ENCODE measurements around the gene ANXA5.
"Not testable (repeated sequence)": the region's sequence is repeated elsewhere in the genome, so short reads cannot be mapped to it uniquely, and the experiment has no call there.

Gene ANXA5

DNA sequence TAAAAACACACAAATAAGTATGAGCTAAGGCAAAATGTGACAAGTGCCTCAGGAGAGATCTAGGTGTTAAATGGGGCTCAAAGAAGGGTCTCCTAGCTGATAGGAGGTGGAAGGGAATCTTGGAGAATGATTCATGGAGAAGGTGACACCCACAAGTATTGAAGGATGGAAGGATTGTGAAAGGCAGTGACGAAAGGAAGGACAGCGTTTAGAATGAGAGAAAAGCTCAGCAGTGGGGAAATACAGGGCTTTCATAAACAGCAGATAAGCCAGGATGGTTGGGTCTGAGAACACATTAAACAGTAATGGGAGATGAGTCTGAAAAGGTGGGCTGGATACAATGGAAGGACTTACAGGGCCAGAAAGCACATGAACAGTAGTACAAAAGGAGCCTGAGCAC, 11.5 kb downstream of the ANXA5 start:
- no peak for DNase-seq (ENCODE audit: low read depth)
- H3K4me3 ChIP-seq (ENCODE audit: low read depth, low read length), result no peak overlapping the region

DNA sequence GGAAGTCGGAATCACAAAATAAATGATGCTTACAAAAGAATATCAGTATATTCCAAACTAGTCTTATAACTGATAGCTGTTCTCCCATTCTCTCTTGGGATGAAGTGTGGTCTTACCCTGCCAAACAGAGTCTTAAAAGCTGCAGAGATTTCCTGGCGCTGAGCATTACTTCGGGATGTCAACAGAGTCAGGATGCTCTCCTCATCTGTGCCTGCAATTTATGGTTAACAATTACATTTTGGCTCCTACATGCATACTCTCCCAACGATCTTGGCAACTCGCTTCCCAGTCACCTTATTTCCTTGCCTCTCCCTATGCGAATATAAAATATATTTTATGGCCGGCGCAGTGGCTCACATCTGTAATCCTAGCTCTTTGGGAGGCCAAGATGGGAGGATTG, 12.2 kb downstream of the ANXA5 start:
- no peak overlapping the region for H3K4me3 ChIP-seq (ENCODE audit: low read depth, low read length)
- DNase-seq (ENCODE audit: low read depth), result no peak

DNA sequence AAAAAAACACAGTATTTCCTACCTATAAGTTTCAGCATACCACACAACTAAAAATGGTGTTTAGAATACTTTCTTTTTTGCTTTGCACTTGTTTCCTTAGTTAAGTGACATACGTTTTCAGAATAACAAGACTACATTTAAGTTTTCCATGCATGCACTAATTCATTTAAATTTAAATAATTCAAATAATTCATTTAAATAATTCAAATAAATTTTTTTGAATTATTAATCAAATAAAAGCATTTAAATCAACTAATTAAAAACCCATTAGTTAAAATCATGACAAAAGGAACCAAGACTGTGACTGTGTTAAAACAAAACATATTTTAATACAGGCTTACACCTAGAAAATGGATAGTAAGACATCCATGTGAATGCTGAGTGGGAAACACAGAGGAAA, 12.8 kb downstream of the ANXA5 start:
- H3K4me3 ChIP-seq (ENCODE audit: low read depth, low read length), result no peak overlapping the region
- no peak for DNase-seq (ENCODE audit: low read depth)

DNA sequence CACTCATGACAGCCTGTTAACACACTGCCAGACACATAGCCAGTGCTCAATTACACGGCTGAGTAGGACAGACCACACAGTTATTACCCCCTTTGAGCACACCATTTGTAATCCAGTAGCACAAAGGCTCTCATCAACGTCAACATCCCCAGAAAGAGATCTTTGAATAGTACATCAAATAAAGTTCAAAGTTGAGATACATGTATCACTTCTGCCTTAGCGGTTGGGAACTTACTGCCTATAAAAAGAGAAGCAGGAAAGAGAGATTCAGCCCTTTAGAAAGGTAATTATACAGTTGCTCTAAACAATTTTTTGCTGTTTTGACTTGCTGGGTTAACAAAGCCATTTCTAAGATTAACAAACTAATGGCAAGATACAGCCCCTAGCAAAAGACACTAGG, 16.2 kb downstream of the ANXA5 start:
- DNase-seq (ENCODE audit: low read depth), result no peak
- H3K4me3 ChIP-seq (ENCODE audit: low read depth, low read length), result no peak overlapping the region

DNA sequence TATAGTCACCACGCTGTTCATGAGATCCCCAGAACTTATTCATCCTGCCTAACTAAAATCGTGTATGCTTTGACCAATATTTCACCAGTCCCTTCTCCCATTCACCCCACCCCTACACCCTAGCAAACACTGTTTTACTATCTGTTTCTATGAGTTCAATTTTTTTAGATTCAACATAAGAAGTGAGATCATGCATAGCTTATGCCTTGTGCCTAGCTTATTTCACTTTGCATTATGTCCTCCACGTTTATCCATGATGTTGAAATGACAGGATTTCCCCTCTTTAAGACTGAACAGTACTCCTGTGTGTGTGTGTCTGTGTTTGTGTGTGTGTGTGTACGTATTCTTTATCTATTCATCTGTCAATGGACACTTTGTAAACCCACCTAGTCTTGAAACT, 16.8 kb downstream of the ANXA5 start:
- no peak overlapping the region for H3K4me3 ChIP-seq (ENCODE audit: low read depth, low read length)
- DNase-seq (ENCODE audit: low read depth), result no peak

DNA sequence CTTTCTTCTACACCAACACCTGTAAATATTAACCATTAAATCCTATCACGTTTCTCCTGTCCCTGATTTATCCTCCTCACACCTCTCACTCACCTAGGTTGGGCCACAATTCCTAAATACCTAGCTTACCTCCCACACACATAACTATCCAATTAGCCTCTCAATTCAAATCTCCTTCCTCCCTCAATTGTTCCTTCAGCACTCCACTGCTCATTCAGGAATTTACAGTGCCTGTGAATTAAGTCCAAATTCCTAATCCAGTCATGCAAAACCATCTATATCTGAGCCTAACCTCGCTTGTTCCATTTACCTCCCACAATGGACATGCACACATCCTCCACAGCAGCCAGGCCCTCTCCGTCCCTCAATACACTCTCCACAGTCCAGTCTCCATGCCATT, 17.5 kb downstream of the ANXA5 start:
- DNase-seq (ENCODE audit: low read depth), result no peak

DNA sequence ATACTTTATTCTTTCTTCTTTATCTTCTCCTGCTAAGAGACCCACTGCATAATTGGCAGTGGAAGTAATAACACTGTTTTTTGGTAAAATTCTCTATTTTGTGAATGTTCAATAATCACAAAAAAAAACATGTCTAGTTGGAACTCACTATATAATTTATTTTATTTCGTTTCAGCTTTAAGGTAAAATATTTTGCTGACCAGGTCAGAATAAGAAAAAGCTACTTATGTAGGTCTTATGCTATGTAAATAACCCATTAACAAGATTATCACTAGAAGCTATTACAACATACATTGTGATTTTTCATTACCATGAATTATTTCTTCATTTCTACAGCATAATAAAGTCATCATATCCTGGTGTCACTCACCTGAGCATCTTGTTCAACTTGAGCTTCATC, 19.3 kb downstream of the ANXA5 start:
- no peak for DNase-seq (ENCODE audit: low read depth)
- no peak overlapping the region for H3K4me3 ChIP-seq (ENCODE audit: low read depth, low read length)

More for the DNA sequence above, 17.5 kb downstream of the ANXA5 start:
- no peak overlapping the region for H3K4me3 ChIP-seq (ENCODE audit: low read depth, low read length)

DNA sequence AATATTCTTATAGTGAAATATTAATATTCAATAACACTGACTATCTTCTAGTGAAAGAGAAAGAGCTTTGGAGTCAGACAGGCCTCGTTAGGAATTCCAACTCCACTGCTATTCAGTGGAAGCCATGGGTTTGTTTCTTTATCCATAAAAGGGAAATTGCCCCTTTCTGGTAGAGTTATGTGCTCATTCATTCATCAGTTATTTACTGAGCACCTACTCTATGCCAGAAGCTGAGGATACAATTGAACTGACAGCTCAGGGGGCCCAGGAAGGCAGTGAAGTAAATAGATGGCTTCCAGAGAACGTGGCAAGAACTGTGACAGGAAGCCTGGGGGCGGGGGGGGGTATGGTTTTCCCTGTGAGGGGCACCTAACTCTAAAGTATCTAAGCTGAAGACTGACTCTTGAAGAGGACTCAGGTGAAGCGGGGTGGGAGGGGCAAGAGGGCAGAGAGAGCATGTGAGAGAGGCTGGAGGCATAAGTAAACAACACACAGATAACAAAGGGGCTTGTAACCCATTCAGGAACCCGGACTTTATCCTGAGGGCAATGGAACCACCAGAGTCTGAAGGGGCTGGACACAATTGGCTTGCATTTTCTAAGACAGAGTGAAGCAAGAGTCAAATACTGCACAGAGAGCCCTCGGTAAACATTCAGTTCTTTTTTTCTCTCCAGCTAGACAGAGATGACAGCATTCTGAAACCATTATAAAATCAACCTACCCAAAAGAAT, 20.3 kb downstream of the ANXA5 start:
- DNase-seq (ENCODE audit: low read depth), result no peak
- H3K4me3 ChIP-seq (ENCODE audit: low read depth, low read length), result no peak overlapping the region

DNA sequence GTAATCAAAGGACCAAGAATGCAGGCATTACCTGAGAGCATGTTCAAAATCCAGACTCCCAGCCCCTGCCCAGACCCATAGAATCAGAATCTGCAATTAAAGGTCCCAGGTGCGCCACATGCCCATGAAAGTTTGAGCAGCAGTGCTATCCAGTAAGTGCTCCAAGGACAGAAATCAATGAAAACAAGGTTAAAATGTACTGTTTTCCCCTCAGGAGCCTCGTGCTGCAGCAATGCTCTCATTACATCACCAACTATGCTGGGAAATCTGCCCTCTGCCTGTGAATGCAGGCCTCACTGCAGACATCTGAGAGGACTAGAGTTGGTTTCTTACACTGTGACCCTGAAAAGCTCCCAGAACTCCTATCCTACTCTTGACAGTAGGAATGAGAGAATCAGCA, 21.1 kb downstream of the ANXA5 start:
- DNase-seq (ENCODE audit: low read depth), result no peak
- no peak overlapping the region for H3K4me3 ChIP-seq (ENCODE audit: low read depth, low read length)

DNA sequence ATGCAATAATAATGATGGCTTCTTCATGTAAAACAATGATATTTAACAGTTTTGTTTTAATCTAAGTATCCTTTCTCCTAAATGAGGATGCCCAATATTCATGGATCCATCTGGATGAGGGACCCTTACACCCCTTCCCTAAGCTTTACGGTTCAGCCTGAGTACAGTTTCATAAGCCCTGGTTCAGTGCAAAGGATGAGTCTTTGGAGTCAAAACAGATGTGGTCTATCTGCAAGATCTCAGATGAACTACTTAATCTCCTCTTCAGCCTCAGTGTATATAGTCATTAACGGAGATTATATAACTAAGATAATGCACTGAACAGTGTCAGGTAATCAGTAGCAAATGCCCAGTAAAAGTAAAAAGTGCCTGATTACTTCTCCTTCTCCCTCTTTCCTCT, 22.1 kb downstream of the ANXA5 start:
- DNase-seq (ENCODE audit: low read depth), result no peak
- H3K4me3 ChIP-seq (ENCODE audit: low read depth, low read length), result no peak overlapping the region

DNA sequence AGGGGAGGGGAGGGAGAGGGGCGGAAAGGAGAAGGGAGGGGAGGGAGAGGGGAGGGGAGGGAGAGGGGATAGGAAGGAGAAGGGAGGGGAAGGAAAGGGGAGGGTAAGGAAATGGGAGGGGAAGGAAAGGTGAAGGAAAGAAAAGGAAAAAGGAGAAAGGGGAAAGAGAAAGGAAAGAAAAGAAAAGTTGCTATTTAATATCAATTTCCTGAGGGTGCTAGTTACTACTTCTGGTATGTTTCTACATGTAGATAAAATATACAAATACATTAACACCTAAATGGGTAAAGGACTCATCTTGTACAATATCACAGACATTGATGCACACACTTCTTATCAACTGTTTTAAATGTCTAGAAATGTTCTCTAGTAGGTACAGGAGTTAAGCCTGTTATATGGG, 22.6 kb downstream of the ANXA5 start:
- DNase-seq (ENCODE audit: low read depth), result no peak
- H3K4me3 ChIP-seq (ENCODE audit: low read depth, low read length), result no peak overlapping the region

DNA sequence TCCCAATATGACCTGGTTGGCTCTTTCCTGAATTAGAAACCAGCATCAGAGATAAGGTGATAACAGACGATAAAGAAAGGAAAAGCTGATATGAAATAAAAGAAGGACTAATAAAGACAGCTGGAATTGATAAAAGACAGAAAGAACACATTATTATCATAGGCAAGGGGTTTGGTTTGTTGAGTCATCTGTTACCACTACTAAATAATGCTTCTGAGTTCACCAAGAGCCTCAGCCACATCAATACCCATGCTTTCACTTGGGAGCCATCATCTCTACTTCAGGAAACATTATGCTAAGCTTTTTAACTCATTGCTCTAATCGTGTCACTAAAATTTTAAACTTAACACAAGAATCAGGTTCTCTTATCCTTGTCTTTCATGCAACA, 27.6 kb downstream of the ANXA5 start:
- peak; percentile 65 for DNase-seq (ENCODE audit: low read depth)
- H3K4me3 ChIP-seq (ENCODE audit: low read depth, low read length), result no peak overlapping the region

DNA sequence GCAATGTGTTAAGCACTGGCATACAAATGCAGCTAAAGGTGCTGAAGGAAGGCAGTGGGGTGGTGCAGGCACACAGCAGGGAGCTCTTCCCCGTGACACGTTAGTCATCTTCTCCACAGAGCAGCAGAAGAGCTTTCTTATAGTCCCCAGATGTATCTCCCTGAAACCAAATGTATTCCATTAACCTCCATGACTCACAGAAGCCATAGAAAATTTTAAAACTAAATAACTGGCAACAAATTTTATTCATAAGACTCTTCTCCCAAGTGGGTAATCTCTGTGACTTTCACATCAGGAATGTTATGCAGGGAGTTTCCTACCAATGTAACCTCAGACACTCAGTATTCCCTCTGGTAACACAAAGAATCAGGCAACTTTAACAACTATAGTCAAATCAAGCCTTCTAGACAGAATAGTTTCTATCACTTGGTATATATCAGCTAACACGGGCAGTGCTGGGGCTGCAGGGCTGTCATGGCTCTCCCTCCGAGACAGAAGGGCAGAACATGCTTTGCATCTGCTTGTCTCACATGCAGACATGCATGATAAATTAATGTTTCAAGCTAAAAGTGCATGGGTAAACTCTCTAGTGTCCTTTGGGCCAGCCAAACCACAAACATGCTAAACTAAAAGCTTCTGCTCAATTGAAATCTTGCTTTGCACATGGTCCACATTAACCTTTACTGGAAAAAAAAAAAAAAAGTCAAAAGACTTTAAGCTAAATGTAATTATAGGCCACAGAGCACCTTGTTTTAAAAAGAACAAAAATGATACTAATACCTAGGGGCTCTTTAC, 28.2 kb downstream of the ANXA5 start:
- H3K4me3 ChIP-seq (ENCODE audit: low read depth, low read length), result no peak overlapping the region
- DNase-seq (ENCODE audit: low read depth), result peak; percentile 91

DNA sequence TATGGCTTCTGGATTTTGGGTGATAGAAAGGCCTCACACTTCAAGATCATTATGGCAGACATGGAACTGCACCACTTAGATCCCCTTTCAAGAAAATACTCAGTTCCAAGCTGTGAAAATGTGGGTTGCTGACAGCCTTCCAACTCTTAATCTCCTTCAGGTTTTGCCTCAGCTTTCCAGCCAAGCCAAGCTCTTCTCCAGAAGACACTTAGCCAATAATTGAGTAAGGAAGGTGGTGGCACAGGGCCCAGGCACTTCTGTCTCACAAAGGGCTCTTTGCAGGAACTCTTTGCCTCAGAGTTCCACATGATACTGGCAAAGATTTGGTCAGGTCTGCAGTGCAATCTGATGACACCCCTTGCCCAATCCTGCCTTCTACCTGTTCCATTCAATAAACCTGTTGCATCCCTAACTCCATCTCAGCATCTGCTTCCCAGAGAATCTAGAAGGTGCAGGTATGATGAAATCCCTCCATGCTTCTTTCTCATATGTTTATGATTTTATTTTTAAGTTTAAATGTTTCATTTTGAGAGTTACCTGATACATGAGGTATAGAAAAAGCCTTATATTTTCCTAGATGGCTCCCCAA, 30.6 kb downstream of the ANXA5 start:
- no peak overlapping the region for H3K4me3 ChIP-seq (ENCODE audit: low read depth, low read length)
- DNase-seq (ENCODE audit: low read depth), result no peak

DNA sequence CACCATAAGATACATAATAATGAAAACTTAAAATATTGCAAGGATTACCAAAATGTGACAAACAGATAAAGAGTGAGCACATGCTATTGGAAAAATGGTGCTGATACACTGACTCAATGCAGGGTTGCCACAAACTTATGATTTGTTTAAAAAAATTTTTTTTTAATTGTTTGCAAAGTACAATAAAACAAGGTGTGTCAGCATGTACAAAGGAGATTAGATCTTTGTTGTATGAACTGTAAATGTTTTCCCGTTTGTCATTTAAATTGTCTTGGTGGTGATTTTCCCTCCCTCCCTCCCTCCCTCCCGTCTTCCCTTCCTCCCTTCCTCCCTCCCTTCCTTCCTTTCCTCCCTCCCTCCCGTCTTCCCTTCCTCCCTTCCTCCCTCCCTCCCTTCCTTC, 31.4 kb downstream of the ANXA5 start:
- H3K4me3 ChIP-seq (ENCODE audit: low read depth, low read length), result no peak overlapping the region
- no peak for DNase-seq (ENCODE audit: low read depth)

DNA sequence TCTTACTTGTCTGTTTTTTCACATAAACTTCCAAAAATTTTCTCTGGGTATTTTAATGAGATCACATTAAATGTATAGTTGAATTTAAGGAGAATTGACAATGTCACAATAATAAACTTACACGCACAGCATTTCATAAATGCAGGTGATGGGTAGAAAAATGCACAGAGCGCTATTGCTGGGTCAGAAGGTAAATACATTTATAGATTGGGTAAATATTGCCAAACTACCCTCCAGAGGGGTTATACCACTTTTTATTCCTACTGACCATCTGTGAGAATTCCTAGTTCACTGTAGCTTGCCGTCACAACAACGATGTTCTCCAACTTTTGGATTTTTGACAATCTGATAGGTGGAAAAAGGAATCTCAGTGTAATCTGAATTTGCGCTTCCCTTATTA, 34.6 kb downstream of the ANXA5 start:
- H3K4me3 ChIP-seq (ENCODE audit: low read depth, low read length), result no peak overlapping the region
- DNase-seq (ENCODE audit: low read depth), result no peak

DNA sequence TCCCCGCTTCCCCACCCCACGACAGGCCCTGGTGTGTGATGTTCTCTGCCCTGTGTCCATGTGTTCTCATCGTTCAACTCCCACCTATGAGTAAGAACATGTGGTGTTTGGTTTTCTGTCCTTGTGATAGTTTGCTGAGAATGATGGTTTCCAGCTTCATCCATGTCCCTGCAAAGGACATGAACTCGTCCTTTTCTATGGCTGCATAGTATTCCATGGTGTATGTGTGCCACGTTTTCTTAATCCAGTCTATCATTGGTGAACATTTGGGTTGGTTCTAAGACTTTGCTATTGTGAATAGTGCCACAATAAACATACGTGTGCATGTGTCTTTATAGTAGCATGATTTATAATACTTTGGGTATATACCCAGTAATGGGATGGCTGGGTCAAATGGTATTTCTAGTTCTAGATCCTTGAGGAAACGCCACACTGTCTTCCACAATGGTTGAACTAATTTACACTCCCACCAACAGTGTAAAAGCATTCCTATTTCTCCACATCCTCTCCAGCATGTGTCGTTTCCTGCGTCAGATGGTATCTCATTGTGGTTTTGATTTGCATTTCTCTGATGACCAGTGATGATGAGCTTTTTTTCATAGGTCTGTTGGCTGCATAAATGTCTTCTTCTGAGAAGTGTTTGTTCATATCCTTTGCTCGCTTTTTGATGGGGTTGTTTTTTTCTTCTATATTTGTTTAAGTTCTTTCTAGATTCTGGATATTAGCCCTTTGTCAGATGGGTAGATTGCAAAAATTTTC, 36.4 kb downstream of the ANXA5 start:
- H3K4me3 ChIP-seq (ENCODE audit: low read depth, low read length); DNase-seq (ENCODE audit: low read depth): not testable (repeated sequence)

DNA sequence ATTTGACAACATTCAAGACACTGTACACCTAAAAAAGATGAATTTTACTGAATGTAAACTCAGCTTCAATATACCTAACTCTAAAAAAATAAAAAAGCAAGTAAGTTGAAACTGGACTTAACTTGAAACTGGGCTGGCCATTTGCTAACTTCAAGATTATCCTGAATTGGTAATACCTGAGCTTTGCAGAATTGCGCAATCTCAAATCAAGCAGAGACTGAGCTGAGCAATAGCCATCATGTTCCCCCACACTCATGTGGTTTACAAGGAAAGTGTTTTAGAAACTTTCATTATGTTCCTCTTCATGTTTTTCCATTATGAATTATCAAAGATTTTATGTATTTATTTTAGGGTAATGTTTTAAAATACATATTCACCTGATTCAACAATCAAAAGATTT, 38.7 kb downstream of the ANXA5 start:
- DNase-seq (ENCODE audit: low read depth), result no peak
- H3K4me3 ChIP-seq (ENCODE audit: low read depth, low read length), result no peak overlapping the region

DNA sequence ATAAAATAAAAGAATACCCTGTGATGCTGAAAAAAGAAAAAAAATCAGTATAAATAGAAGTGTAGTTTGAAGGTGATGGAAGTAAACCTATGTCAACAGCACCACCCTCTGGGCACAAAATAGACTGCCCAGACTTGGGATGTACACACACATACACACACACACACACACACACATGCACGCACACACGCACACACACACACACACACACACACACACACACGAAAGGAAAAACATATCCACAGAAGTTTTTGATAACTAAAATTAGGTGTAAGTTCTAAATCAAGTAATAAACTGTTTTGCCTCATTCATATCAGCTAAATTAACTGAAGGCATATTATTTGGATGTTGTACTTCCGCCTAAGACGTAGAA, 40.5 kb downstream of the ANXA5 start:
- DNase-seq (ENCODE audit: low read depth), result peak; percentile 73

More for the DNA sequence above, 40.5 kb downstream of the ANXA5 start:
- no peak overlapping the region for H3K4me3 ChIP-seq (ENCODE audit: low read depth, low read length)

Data from skeletal muscle cell (primary cell).